CD4-positive, alpha-beta T cell treated with Interleukin-4 for 1 hour (primary cell): Measurements from ENCODE around the gene OTOP3.

ENCODE experiments used
- DNase-seq, 2 donors: peaks; one replicate each; pipeline ENCODE4 v3.0.0-alpha.2; 2020 to 2022

The OTOP3 gene

DNA sequence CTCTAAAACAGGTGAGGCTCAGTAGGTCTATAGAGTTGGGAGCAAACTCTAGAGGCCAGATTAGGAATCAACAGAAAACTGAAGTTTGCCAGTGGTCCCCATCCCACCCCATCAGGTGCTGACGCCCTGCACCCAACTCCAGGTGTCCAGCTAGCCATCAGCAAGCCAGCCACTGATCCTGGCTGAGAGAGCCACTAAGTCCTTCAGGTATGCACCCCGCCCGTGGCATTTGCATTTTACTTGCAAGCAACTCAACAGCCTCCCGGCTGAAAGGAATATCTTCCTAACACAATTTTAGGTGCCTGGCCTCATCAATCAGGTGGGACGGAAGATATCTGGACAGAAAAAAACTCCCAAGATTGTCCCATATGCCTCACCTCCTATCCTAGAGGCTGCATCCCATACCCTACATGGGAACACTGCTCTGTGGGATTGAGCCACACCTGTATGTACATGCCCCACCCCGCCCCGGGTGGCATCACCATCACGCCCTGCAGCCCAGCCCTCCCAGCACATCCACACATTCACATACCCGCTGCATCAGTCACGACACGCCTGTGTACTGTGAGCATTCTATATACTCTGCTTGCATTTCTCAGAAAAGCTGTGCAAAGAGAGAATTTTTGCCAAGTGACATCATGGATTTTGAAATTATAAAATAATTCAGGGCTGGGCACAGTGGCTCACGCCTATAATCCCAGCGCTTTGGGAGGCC, 8.3 kb downstream of the OTOP3 start:
- no peak for DNase-seq

DNA sequence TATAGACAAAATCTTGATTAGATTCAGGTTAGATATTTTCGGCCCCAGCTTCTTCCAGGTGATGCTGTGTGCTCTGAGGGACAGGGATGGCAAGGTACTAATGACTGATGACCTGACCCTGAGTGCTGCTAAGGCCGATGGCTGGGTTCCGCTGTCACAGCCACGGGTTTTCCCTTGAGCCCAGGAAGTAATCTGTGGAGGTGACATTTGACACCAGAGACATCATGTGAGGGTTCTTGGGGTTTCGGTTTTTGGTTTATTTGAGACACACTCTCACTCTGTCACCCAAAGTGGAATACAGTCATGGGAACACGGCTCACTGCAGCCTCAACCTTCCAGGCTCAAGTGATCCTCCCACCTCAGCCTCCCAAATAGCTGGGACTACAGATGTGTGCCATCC, 9.8 kb downstream of the OTOP3 start:
- no peak for DNase-seq

DNA sequence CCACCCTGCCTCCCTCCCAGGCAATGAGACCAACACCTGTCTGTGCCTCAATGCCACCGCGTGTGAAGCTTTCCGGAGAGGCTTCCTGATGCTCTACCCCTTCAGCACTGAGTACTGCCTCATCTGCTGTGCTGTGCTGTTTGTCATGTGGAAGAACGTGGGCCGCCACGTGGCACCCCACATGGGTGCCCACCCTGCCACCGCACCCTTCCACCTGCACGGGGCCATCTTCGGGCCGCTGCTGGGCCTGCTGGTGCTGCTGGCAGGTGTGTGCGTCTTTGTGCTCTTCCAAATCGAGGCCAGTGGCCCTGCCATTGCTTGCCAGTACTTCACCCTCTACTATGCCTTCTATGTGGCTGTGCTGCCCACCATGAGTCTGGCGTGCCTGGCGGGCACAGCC, 10.9 kb downstream of the OTOP3 start:
- DNase-seq, result no peak

DNA sequence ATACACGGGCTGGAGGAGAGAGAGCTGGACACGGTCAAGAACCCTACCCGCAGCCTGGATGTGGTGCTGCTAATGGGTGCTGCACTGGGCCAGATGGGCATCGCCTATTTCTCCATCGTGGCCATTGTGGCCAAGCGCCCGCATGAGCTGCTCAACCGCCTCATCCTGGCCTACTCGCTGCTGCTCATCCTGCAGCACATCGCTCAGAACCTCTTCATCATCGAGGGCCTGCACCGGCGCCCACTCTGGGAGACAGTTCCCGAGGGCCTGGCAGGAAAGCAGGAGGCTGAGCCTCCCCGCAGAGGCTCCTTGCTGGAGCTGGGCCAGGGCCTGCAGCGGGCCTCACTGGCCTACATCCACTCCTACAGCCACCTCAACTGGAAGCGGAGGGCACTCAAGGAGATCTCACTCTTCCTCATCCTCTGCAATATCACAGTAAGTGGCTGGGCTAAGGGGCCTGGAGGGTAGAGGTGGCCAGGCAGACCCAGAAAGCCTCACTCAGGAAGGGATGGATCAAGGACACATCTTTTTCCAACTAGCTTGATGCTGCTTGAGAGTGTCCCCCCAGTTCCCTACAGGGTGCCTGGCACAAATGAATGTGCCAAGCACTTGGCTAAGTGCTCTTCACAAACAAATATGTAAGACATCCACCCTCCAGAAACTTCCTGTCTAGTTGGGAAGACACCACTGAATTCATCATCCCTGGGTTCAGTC, 11.5 kb downstream of the OTOP3 start:
- no peak for DNase-seq

DNA sequence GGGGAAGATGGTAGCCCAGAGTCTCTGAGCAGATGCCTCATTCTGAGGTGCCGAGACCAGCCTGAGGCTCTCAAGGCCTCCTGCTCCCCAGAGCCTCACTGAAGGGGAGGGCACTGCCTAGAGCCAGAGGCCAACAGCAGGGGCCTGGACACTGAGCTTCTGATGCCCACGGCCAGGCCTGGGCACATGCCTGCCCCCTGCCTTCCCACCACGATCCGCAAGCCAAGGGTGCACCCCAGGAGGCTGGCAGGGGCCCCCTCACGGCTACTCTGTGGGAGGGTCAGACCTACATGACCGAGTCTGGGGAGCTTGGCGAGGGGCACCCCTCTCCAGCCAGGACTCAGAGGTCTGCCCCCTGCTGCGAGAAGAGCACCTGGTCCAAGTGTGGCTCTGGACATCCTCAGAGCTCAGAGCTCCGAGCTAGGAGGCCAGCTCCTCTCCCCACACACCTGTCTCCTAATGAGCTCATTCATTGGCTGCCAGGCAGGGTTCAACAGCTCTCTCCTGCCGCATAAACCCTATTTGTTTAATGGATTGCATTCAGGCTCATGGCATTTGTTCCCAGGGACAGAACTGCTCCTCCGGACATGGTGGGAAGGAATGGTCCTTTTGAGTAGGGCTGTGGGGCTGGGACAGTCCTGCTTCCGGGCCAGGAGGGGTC, 13.9 kb downstream of the OTOP3 start:
- no peak for DNase-seq

DNA sequence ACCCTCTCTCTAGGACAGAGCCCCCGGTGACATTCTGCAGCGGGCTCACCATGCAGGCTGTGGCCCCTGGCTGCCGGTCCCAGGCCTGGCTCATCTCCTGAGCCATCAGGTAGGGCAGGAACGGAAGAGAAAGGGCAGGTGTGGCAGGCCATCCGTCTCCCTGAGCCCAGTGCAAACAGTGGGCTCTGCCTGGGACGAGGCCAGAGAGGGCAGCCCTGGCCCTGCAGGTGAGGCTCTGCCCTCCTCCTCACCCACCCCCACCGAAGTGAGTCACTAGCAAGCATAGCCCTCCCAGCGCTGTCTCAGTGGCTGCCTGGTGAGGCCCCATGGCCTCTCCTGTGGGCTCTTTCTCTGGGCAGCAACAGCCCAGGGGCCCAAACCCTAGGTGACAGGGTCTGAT, 14.5 kb downstream of the OTOP3 start:
- DNase-seq, result no peak

DNA sequence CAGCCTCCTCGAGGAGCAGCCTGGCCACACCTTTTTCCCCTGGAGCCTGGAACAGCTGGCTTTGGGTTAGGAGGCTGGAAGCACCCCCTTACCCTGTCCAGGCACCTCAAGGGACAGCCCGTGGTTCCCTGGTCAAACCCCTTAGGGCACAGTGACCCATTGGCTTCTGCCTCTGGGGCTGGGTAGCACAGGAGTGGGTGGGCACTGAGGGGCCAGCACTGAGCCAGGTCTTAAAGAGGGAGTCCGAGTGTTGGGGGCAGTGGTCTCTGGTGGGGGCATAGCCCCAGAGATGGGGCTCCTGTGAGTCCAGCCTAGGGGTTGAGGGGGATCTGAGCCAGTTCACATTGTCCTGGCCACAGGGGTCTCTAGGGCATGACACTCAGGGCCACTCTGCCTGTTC, 15.4 kb downstream of the OTOP3 start:
- no peak for DNase-seq

DNA sequence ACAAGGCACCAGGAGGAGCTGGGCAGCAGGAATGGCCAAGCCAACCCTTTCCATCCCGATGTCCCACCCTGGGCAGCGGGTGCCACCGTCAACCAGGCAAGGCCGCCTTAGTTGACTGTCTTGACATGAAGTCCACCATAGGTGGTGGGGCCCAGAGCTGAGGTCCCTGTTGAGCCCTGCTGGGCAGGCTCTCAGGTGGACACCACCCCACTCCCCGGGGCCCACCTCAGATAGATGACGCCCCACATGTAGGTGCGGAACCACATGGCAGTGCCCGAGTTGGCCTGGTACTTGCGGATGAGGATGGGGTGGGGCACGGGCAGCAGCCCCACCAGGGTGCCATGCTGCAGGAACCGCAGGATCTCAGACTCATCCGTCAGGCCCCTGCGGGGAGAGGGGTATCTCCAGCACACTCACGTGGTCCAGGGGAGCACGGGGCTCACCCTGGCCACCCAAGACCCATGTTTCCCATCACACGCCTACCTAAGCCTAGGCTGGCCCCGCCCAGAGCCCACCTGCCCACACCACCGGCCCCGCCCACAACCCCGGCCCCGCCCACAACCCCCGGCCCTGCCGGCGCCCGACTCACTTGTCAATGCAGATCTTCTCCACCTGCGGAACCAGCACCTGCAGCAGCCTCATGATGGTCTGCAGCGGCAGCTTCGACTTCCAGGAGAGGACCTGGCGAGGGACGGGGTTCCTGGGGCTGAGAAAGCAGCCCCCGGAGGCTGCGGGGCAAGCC, 16.2 kb downstream of the OTOP3 start:
- DNase-seq, result no peak

DNA sequence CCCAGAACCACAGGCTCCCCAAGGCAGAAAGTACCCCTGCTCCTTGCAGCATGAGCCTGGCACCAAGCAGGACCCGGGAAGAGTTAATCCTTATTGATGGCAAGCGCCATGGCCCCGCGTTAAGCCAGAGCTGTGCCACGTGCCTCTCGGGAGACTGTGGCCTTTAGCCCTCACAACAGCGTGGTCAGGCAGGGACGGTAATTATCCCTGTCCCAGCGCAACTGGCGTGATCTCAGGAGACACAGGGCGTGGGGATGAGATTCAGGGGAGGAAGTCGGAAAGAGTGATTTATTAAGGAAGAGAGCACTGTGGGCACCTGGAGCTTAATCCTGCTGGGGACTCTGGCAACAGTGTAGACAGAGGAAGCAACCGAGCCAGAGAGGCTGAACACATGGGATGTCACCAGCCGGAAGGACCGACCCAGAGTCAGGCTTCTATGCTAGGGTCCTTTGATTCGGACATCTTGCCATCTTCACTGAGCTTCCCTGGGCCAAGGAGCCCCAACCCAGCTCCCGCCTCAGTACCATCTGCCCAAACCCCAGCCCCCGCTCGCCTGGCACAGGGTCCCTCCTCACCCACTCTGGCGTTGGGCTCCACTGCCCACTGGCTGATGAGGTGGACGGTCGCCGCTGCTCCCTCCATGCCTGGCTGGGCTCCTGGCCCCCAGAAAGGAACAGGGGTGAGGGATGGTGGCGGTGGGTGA, 16.9 kb downstream of the OTOP3 start:
- DNase-seq, result no peak

DNA sequence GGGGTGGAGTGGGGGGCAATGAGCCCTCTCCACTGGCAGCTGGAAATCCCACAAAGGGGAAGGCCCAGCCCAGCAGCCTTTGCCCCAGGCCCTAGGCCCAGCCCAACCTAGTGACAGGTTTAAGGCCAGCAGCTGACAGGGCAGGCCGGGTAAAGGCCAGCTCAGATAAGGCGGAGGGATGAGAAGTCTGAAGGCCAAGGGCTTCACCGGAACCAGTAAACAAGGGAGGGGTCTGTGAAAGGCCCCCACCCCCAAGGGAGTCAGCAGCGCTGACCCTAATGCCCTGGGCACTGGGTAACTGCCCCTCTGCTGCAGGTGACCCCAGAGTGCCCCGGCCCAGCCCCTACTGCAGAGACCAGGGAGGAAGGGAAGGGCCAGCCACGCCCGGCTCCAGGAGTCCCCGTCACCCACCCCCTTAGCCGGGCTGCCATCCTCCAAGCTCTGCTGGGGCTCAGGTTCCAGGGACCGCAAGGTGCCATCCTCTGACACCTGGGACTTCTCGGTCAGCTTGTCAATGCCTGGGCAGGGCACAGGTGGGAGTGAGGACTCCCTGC, 17.5 kb downstream of the OTOP3 start:
- DNase-seq, result no peak

DNA sequence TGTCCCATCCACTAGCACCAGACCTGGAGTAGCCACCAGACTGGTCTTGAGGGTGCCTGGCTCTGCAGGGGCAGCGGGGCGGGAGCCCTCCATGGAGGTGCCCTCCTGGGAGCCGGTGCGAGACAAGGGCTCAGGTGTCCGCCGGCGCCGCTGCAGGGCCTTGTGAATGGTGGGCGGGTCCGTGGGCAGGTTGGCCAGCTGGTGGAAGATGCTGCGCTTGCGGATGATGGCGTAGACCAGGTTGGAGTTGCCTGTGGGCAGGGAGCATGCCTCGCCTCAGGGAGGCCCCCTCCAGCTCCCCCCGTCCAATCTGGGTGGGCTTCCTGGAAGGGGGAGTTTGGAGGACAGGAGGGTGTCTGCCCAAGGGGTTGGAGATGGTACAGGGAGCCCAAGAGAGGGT, 18.4 kb downstream of the OTOP3 start:
- no peak for DNase-seq

DNA sequence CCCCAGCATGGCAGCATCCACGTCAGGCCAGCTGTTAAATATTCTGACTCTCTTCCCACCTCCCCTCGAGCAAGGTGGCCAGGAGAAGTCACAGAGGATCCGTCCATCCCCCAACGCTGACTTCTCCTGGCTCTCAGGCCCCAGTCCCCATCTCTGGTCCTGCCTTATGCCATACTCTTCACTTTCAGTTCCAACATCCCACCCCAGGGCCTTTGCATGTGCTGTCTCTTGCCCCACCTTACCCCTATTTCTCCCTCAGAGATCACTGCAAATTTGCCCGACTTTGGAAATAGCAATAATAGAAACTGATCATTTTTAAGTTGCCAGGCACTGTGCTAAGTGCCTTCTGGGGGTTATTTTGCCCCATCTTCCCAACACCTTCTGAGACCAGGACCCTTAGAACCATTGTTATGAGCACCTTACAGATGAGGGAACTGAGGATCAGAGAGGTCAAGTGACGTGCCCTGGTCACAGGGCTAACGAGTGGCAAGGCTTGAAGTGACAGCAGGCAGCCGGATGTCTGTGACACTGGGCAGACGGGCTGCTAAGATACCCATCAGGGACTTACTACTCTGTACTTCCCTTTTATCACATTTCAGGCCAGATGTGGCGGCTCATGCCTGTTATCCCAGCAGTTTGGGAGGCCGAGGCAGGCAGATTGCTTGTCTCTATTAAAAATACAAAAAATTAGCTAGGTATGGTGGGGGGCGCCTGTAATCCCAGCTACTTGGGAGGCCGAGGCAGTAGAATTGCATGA, 19.1 kb downstream of the OTOP3 start:
- no peak for DNase-seq

DNA sequence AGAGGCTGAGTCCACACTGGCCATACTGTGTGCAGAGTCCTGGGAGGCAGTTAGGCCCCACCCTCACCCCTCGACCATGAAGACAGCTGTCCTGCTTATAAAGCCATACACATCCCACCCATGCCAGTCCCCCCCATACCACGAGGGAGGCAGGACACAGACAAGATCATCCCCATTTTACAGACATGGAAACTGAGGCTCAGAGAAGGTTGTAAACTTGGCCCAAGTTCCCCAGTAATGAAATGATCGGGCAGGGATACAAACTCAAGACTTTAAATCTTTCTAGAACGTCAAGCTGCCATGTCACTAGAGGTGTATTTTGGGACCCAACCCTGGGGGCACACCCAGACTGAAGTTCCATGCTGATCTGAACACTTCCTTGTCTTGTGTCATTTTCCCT, 20.4 kb downstream of the OTOP3 start:
- DNase-seq, result no peak

DNA sequence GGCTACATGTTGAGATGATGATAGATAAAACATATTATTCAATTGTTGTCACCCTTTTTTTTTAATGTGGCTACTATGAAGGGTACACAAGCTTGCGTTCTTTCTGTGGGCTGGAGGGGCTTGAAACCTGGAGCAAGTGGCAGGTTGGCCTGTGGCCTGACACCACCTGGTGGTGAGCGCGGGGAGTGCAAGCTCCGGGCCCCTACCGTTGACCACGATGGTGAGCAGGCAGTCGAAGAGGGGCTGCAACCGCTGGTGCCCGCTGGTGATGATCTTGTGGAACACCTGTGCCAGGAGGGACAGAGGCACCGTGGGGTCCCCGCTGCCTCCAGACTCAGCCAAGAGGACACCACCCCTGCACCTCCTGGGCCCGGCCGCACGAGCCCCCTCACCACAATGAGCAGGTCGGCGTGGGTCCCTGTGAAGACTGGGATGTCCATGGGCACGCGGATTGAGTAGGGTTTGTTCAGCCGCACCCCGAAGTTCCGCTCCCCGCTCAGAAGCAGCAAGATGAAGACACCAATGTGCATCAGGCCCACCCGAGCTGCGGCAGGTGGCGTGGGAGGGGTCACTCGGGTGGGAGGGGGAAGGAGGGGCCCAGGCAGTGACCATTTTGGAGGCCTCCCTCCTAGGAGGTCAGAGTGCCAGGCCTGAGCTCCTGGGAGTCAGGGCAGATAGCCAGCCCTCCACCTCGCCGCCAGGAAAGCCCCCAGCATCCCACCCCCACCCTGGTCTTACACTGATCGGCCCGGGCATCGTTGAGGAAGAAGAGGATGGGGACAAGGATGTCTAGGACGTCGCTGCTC, 22.4 kb downstream of the OTOP3 start:
- DNase-seq, result peak; percentile 74 to 75

DNA sequence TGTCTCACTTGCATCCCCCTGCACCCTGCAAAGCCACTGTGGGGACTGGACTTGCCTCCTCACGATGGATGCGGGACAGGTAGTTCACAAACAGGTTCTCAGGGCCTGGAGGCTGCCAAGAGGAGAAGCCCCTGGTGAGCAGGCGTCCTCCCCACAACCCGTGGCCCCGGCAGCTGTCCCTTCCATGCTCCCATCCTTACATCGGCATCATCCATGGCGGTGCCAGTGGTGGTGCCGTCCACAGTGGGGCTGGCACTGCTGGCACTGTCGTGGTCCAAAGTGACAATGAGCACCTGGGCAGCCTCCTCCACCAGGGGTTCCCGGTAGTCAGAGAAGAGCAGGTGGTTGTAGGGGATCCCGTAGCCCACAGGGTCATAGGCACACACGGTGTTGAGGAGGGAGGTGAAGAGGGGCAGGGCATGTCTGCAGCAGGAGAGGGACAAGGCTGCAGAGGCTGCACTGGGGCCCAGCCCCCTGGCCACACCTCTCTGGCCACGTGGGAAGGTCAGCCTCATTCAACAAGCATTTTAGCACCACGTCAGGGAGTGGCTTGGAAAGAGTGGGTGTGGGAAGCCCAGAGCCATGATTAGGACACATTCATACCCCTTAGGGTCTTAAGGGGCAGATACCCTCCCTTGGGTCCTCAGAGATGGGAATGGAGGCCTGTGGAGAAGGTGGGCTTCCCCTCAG, 24.3 kb downstream of the OTOP3 start:
- DNase-seq, result no peak

DNA sequence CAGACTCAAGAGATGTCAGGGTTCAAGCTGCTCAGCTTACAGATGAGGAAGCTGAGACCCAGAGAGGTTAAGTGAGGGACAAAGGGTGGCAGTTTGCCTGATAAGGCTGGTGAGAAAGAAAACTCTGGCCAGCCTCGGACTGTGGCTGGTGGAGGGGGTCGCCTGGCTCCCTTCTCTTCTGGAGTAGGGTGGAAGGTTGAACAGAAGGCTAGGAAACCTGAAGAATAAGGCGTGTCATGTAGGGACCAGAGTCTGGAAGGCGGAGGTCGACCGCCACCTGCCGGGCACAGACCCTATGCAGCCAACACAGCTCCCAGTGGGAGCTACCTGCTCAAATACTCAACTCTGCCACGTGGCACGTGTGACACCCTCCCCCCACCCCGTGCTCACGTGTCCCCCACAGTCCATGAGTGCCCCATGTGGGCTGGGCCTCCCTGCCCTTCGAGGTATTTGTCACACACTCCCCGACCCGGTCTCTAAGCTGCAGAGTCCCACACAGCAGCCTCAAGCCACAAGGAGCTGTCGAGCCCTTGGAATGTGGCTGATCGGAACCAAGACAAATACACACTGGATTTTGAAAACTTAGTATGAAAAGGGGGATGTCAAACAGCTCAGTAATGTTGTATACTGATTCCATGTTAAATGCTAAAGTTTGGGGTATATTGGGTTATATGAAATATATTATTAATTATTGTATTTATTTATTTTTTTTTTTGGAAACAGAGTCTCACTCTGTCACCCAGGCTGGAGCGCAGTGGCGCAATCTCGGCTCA, 25.1 kb downstream of the OTOP3 start:
- DNase-seq, result peak; percentile 50 to 58

DNA sequence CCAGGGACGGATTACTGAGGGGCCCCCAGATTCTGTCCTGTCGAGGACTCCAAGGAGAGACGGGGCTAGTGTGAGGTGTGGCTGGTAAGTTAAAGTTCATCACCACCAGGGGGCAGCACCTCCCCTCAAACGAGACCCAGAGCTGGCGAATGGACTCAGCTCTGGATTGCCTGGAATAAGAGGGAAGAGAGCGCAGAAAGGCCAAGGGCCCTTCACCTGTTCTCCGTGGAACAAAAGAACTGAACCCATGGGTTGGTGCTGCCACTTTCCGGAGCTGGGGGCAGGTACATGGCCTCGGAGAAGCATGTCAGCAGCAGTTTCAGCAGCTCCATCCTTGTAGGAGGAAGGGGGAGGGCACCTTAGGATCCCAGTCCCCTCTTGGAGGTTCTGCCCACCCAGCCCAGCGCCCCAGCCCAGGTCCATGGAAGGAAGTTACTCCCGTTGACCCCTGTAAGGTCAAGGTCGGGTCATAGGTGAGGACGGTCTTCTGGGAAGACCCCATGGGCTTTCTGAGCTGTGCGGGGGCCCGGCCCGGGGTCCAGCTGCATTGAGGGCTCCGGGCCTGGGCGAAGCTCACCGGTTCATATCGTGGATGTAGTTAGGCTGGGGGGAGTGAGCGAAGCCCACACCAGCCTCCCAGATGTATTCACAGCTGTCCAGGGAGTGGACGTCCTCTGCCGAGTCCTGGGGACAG, 26.1 kb downstream of the OTOP3 start:
- peak; percentile 83 to 84 for DNase-seq

DNA sequence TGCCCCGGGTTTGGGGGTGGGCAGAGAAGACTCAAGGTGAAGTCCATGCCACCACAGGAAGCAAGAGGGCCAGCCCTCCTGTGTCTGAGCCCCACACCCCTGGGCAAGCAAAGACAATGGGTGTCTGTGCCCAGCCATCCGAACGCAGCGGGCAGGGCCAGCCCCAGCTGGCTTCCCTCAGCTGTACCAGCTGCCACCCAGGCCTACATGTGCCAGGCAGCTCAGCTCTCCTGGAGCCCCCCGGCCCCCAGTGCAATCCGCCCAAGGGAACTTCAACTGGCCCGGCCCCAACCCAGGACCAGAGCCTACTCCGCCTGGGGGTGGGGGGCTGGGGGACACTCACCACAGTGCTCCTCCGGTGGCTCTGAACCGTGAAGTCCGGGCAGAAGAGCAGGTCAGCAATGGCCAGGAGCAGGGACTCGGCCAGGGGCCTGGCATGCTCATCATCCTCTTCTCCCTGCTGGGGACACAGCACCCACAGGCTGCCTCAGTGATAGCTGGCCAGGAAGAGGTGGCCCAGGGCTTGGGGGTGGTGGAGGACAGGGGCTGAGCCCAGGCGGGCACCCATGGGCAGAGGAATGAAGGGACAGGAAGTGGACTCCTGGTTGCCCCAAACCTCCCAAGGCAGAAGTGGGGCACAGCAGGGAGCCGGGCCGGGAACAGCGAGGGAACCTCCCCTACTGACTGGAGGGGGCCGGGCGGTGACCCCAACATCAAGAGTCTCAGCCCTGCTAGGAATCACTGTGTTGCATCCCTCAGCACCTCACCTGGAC, 27.1 kb downstream of the OTOP3 start:
- no peak for DNase-seq
